Fibroblast of skin of back (primary cell): ENCODE results near the gene WNT9B.
"Not testable (repeated sequence)": the region's sequence is repeated elsewhere in the genome, so short reads cannot be mapped to it uniquely, and the experiment has no call there.

Source experiments
- DNase-seq: peaks from one replicate; pipeline ENCODE4 v3.0.0-alpha.2; 2013

Gene WNT9B

GRCh38 chr17:46822388-46822921 is 28.9 kb upstream of the WNT9B start:
- DNase-seq, result no peak

- DNase-seq, result no peak
Observed at GRCh38 chr17:46823657-46824056, 27.7 kb upstream of the WNT9B start.

- no peak for DNase-seq
Observed at GRCh38 chr17:46826116-46826515, 25.3 kb upstream of the WNT9B start.

- DNase-seq, result no peak
Observed at GRCh38 chr17:46827274-46827673, 24.1 kb upstream of the WNT9B start.

- DNase-seq, result no peak
Observed at GRCh38 chr17:46831573-46832330, 19.6 kb upstream of the WNT9B start.

- no peak for DNase-seq
Observed at GRCh38 chr17:46832331-46832821, 19.0 kb upstream of the WNT9B start.

GRCh38 chr17:46832945-46833839 is 18.2 kb upstream of the WNT9B start:
- peak; percentile 51 for DNase-seq

DNA sequence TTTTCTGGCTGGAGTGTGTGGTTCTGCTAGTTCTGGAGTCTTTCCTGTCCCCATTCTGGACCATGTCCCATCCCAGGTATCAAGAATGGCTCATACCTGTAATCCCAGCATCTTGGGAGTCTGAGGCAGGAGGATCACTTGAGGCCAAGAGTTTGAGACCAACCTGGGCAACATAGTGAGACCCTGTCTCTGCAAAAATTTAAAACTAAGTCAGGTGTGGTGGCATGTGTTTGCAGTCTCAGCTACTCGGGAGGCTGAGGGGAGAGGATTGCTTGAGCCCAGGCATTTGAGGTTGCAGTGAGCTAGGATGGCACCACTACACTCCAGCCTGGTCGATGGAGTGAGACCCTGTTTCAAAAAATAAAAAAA is 17.6 kb upstream of the WNT9B start:
- no peak for DNase-seq

- DNase-seq, result no peak
Observed at GRCh38 chr17:46834846-46835245, 16.5 kb upstream of the WNT9B start.

GRCh38 chr17:46836500-46836899 is 14.9 kb upstream of the WNT9B start:
- no peak for DNase-seq

DNA sequence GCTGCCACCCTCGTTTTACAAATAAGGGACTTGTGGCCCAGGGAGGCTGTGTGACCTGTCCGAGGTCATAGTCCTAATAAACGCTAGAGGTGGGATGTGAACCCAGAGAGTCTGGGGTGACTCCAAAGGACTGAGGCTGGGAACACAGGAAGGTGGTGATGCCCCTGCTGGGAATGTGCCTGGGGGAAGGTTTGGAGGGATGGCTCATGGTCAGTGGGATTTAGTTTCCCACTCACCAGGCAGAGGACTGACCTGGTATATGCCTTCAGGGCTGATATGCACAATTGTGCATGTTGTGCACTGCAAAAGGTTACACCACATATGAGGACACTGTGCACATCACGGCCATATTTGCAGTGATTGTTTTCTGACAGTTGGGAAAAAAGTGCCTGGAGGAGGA is 13.9 kb upstream of the WNT9B start:
- DNase-seq, result no peak

GRCh38 chr17:46839211-46839610 is 12.2 kb upstream of the WNT9B start:
- DNase-seq, result no peak

GRCh38 chr17:46840596-46840995 is 10.8 kb upstream of the WNT9B start:
- DNase-seq, result not testable (repeated sequence)

- DNase-seq, result no peak
Observed at GRCh38 chr17:46841561-46842379, 9.6 kb upstream of the WNT9B start.

DNA sequence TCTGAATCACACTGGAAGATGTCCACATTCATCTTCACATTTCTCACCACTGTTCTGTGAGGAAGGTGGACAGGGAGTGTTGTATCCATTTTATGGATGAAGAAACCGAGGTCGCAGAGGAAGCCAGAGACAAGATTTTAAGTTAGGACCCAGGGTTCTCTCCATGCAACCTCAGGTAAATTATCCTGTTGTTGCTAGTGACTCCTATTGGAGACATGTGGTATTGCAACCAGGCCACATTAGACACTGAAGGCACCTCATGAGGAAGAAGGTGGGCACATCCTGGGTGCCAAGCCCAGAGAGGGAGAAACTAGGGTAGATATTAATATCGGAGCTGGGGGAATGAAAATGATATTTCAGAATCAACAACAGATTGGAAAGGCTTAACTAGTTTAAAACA is 8.5 kb upstream of the WNT9B start:
- DNase-seq, result no peak

DNA sequence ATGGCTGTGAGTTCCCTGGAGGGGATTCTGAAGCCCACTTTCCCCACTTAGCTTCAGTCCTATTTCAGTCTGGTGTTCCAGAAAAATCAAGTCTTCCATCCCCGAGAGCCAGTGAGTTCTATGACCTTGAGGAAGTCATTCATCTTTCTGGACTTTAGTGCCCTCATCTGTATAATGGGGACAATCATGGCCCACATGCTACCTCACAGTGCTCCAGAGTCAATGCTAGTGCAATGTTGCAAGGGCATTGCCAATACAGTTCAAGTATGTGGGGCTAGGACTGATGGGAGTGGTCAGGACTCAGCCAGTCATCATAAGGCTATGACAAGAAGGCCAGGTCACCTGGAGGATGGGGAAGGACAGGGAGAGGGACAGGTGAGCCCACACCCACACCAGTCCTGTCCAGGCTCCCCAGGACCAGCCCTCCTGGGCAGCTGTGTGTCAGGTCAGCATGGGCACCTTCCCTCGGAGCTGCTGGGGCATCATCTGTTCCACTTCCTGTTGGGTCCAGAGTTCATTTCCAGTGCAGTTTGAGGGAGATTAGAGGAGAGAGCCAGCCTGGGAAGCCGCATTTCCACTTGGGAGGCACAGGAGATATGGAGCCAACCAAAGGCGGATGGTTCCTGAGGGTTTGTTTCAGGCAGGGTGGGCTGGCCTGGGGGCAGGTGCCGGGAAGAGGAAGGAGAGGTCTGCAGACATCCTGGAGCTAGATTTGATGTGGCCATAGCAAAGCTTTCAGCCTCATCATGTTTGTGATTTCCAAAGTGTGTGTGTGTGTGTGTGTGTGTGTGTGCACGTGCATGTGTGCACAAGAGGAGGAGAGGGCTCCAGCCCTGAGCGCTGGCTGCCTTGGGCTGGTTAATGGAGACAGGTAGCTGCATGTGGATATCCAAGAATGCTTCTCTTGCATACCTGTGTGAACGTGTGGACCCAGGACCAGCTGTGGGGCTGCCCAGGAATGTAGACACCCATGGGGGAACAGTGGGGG is 3.9 kb upstream of the WNT9B start:
- DNase-seq, result no peak

- DNase-seq, result no peak
Observed at GRCh38 chr17:46848534-46848933, 2.8 kb upstream of the WNT9B start.

DNA sequence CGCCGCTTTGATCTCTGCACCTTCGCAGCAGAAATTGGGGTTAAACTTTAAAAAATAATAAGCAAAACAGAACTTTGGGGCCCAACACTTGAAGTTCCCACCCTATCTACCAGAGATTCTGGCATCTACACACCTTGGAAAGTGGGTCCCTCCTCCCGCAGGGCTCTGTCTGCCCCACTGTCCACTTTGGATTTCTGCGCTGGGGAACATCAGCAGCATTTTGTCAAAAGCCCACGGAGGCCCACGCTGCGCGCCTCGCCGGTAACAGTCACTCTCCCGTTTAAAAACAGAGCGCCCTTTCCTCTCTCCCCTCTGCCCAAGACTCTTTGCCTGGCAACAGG is 725 bp upstream of the WNT9B start:
- no peak for DNase-seq

GRCh38 chr17:46853896-46854444 is 2.6 kb downstream of the WNT9B start:
- peak; percentile 25 for DNase-seq

DNA sequence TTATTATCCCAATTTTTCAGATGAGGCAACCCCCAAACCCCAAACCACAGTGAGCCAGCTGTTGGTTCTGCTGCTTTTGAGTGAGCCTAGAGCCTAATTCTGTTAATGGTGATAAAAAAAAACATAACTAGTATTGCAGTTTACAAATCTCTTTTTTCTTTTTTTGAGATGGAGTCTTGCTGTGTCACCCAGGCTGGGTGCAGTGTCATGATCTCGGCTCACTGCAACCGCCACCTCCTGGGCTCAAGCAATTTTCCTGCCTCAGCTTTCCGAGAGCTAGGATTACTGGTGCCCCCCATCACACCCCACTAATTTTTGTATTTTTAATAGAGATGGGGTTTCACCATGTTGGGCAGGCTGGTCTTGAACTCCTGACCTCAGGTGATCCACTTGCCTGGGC is 3.1 kb downstream of the WNT9B start:
- no peak for DNase-seq

GRCh38 chr17:46854948-46855347 is 3.6 kb downstream of the WNT9B start:
- no peak for DNase-seq
